ENCODE data around the gene MAB21L4.

The MAB21L4 gene

GRCh38 chr2:240894006-240894405 lies 1.9 kb downstream of the MAB21L4 start:
- H3K27me3 ChIP-seq (ENCODE audit: control insufficient read depth, insufficient read depth, low read length), result no peaks in the 10 kb centered on the region

GRCh38 chr2:240893363-240893844 lies 2.6 kb downstream of the MAB21L4 start:
- H3K36me3 ChIP-seq (ENCODE audit: control insufficient read depth, insufficient read depth, low read length), result no peaks in the 10 kb centered on the region

More at GRCh38 chr2:240894006-240894405, 1.9 kb downstream of the MAB21L4 start:
- no peaks in the 10 kb centered on the region for H3K9me3 ChIP-seq (ENCODE audit: control insufficient read depth, insufficient read depth, low read length)
- no peak overlapping the region for H3K9ac ChIP-seq (ENCODE audit: low read depth, low read length)
- no peak overlapping the region for H3K4me3 ChIP-seq (ENCODE audit: low read depth, low read length)
- no peaks in the 10 kb centered on the region for H3K36me3 ChIP-seq (ENCODE audit: control insufficient read depth, insufficient read depth, low read length)
- no peaks in the 10 kb centered on the region for H3K4me1 ChIP-seq (ENCODE audit: control insufficient read depth, insufficient read depth, low read length)

GRCh38 chr2:240892925-240893324 lies 3.0 kb downstream of the MAB21L4 start:
- no peaks in the 10 kb centered on the region for H3K27me3 ChIP-seq (ENCODE audit: control insufficient read depth, insufficient read depth, low read length)
- H3K9ac ChIP-seq (ENCODE audit: low read depth, low read length), result no peak overlapping the region
- no peaks in the 10 kb centered on the region for H3K36me3 ChIP-seq (ENCODE audit: control insufficient read depth, insufficient read depth, low read length)
- no peak overlapping the region for H3K4me3 ChIP-seq (ENCODE audit: low read depth, low read length)
- H3K4me1 ChIP-seq (ENCODE audit: control insufficient read depth, insufficient read depth, low read length), result no peaks in the 10 kb centered on the region
- no peaks in the 10 kb centered on the region for H3K9me3 ChIP-seq (ENCODE audit: control insufficient read depth, insufficient read depth, low read length)

More at GRCh38 chr2:240893363-240893844, 2.6 kb downstream of the MAB21L4 start:
- Histone ChIP-seq H3K9me3 (ENCODE audit: control insufficient read depth, insufficient read depth, low read length) (no peaks in the 10 kb centered on the region), H3K27me3 (ENCODE audit: control insufficient read depth, insufficient read depth, low read length) (no peaks in the 10 kb centered on the region), H3K9ac (ENCODE audit: low read depth, low read length) (no peak overlapping the region), H3K4me1 (ENCODE audit: control insufficient read depth, insufficient read depth, low read length) (no peaks in the 10 kb centered on the region), H3K4me3 (ENCODE audit: low read depth, low read length) (no peak overlapping the region)

- H3K4me3 ChIP-seq (ENCODE audit: low read depth, low read length), result no peak overlapping the region
- no peak overlapping the region for H3K9ac ChIP-seq (ENCODE audit: low read depth, low read length)
- no peaks in the 10 kb centered on the region for H3K4me1 ChIP-seq (ENCODE audit: control insufficient read depth, insufficient read depth, low read length)
- no peaks in the 10 kb centered on the region for H3K36me3 ChIP-seq (ENCODE audit: control insufficient read depth, insufficient read depth, low read length)
- H3K27me3 ChIP-seq (ENCODE audit: control insufficient read depth, insufficient read depth, low read length), result no peaks in the 10 kb centered on the region
- no peaks in the 10 kb centered on the region for H3K9me3 ChIP-seq (ENCODE audit: control insufficient read depth, insufficient read depth, low read length)
Observed at GRCh38 chr2:240892356-240892755, 3.6 kb downstream of the MAB21L4 start.

GRCh38 chr2:240891492-240892340 lies 4.2 kb downstream of the MAB21L4 start:
- Histone ChIP-seq H3K9ac (ENCODE audit: low read depth, low read length) (no peak overlapping the region), H3K4me3 (ENCODE audit: low read depth, low read length) (no peak overlapping the region), H3K27me3 (ENCODE audit: control insufficient read depth, insufficient read depth, low read length) (no peaks in the 10 kb centered on the region), H3K4me1 (ENCODE audit: control insufficient read depth, insufficient read depth, low read length) (no peaks in the 10 kb centered on the region), H3K9me3 (ENCODE audit: control insufficient read depth, insufficient read depth, low read length) (no peaks in the 10 kb centered on the region), H3K36me3 (ENCODE audit: control insufficient read depth, insufficient read depth, low read length) (no peaks in the 10 kb centered on the region)

- H3K4me3 ChIP-seq (ENCODE audit: low read depth, low read length), result no peak overlapping the region
- no peaks in the 10 kb centered on the region for H3K4me1 ChIP-seq (ENCODE audit: control insufficient read depth, insufficient read depth, low read length)
- no peaks in the 10 kb centered on the region for H3K9me3 ChIP-seq (ENCODE audit: control insufficient read depth, insufficient read depth, low read length)
- H3K9ac ChIP-seq (ENCODE audit: low read depth, low read length), result no peak overlapping the region
- no peaks in the 10 kb centered on the region for H3K36me3 ChIP-seq (ENCODE audit: control insufficient read depth, insufficient read depth, low read length)
- no peaks in the 10 kb centered on the region for H3K27me3 ChIP-seq (ENCODE audit: control insufficient read depth, insufficient read depth, low read length)
Observed at GRCh38 chr2:240890691-240891090, 5.3 kb downstream of the MAB21L4 start.

- H3K4me1 ChIP-seq (ENCODE audit: control insufficient read depth, insufficient read depth, low read length), result no peaks in the 10 kb centered on the region
Observed at GRCh38 chr2:240889601-240890560, 6.1 kb downstream of the MAB21L4 start.

GRCh38 chr2:240888890-240889573 lies 6.9 kb downstream of the MAB21L4 start:
- H3K36me3 ChIP-seq (ENCODE audit: control insufficient read depth, insufficient read depth, low read length), result no peaks in the 10 kb centered on the region
- H3K4me1 ChIP-seq (ENCODE audit: control insufficient read depth, insufficient read depth, low read length), result no peaks in the 10 kb centered on the region
- no peak overlapping the region for H3K9ac ChIP-seq (ENCODE audit: low read depth, low read length)

More at GRCh38 chr2:240889601-240890560, 6.1 kb downstream of the MAB21L4 start:
- Histone ChIP-seq H3K9ac (ENCODE audit: low read depth, low read length) (no peak overlapping the region), H3K27me3 (ENCODE audit: control insufficient read depth, insufficient read depth, low read length) (no peaks in the 10 kb centered on the region), H3K4me3 (ENCODE audit: low read depth, low read length) (no peak overlapping the region), H3K9me3 (ENCODE audit: control insufficient read depth, insufficient read depth, low read length) (no peaks in the 10 kb centered on the region), H3K36me3 (ENCODE audit: control insufficient read depth, insufficient read depth, low read length) (no peaks in the 10 kb centered on the region)

GRCh38 chr2:240888130-240888889 lies 7.6 kb downstream of the MAB21L4 start:
- H3K4me3 ChIP-seq (ENCODE audit: low read depth, low read length), result no peak overlapping the region
- H3K9ac ChIP-seq (ENCODE audit: low read depth, low read length), result no peak overlapping the region
- no peaks in the 10 kb centered on the region for H3K27me3 ChIP-seq (ENCODE audit: control insufficient read depth, insufficient read depth, low read length)
- no peaks in the 10 kb centered on the region for H3K9me3 ChIP-seq (ENCODE audit: control insufficient read depth, insufficient read depth, low read length)
- no peaks in the 10 kb centered on the region for H3K4me1 ChIP-seq (ENCODE audit: control insufficient read depth, insufficient read depth, low read length)
- no peaks in the 10 kb centered on the region for H3K36me3 ChIP-seq (ENCODE audit: control insufficient read depth, insufficient read depth, low read length)

More at GRCh38 chr2:240888890-240889573, 6.9 kb downstream of the MAB21L4 start:
- Histone ChIP-seq H3K27me3 (ENCODE audit: control insufficient read depth, insufficient read depth, low read length) (no peaks in the 10 kb centered on the region), H3K4me3 (ENCODE audit: low read depth, low read length) (no peak overlapping the region), H3K9me3 (ENCODE audit: control insufficient read depth, insufficient read depth, low read length) (no peaks in the 10 kb centered on the region)

- Histone ChIP-seq H3K4me1 (ENCODE audit: control insufficient read depth, insufficient read depth, low read length) (no peaks in the 10 kb centered on the region), H3K27me3 (ENCODE audit: control insufficient read depth, insufficient read depth, low read length) (no peaks in the 10 kb centered on the region), H3K9me3 (ENCODE audit: control insufficient read depth, insufficient read depth, low read length) (no peaks in the 10 kb centered on the region), H3K4me3 (ENCODE audit: low read depth, low read length) (no peak overlapping the region), H3K36me3 (ENCODE audit: control insufficient read depth, insufficient read depth, low read length) (no peaks in the 10 kb centered on the region), H3K9ac (ENCODE audit: low read depth, low read length) (no peak overlapping the region)
Observed at GRCh38 chr2:240887631-240888030, 8.3 kb downstream of the MAB21L4 start.
